HG02970 (cell line): ENCODE data around the gene GAGE13.
"Not testable (repeated sequence)": the region's sequence is repeated elsewhere in the genome, so short reads cannot be mapped to it uniquely, and the experiment has no call there.

Experiments used
- ATAC-seq: cut with Tn5 transposase; IDR thresholded peaks from one replicate; pipeline ENCODE4 v1.9.1; 2021; ENCODE audit warnings: mild to moderate bottlenecking, moderate library complexity, moderate number of reproducible peaks; ENCODE audit not compliant: unreplicated experiment, low FRiP score

GAGE13 gene, protein sequence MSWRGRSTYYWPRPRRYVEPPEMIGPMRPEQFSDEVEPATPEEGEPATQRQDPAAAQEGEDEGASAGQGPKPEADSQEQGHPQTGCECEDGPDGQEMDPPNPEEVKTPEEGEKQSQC

DNA sequence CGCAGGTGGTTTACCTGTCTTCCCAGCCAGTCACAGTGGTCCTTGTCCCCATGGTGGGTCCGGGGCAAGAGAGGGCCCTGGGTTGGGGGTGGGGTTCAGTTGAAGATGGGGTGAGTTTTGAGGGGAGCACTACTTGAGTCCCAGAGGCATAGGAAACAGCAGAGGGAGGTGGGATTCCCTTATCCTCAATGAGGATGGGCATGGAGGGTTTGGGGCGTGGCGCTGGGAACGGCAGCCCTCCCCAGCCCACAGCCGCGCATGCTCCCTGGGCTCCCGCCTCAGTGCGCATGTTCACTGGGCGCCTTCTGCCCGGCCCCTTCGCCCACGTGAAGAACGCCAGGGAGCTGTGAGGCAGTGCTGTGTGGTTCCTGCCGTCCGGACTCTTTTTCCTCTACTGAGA, at the start of gene GAGE13:
Gene GAGE13, plus strand, starts transcription at position 301 of the 400 bp plus-strand sequence. CDS start 1,156 bp downstream, outside the sequence.
- not testable (repeated sequence) for ATAC-seq

DNA sequence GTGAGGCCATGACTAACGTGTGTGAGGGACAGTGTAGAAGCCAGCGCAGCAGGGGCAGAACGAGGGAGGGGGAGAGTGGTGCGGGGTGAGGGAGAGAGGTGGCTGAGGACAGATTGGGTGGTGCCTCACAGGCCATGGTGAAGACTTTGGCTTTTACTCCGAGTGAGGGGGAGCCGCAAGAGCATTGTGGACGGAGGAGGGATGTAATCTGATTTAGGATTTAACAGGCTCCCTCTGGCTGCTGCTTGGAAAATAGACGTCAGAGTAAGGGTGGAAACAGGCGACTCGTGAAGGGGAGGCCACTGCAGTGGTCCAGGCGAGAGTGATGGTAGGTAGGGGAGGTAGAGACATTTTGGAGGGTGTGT, 48.8 kb upstream of the GAGE13 start:
- no peak for ATAC-seq

DNA sequence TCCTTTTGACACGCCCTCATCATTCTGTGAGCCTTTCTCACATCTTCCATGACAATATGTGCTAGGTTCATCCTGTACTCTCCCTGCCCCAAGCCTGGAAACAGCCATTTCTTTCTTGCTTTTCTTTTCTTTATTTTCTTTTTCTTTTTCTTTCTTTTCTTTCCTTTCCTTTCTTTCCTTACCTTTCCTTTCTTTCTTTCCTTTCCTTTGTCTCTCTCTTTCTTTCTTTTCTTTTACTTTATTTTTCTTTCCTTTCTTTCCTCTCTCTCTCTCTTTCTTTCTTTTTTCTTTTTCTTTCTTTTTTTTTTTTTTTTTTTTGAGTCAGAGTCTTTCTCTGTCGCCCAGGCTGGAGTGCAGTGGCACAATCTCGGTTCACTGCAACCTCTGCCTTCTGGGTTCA, 47.2 kb upstream of the GAGE13 start:
- ATAC-seq = no peak

DNA sequence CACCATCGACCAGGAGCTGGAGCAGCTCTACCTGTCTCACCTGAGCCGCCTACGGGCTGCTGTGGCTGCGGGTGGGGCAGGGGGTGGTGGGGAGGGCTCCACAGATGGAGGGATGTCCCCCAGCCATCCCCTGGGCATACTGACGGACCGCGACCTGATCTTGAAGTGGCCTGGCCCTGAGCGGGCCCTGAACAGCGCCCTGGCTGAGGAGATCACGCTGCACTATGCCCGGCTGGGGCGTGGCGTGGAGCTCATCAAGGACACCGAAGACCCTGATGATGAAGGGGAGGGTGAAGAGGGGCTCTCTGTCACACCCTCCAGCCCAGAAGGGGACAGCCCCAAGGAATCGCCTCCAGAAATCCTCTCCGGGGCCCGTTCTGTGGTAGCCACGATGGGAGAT, 45.2 kb upstream of the GAGE13 start:
- ATAC-seq = no peak

DNA sequence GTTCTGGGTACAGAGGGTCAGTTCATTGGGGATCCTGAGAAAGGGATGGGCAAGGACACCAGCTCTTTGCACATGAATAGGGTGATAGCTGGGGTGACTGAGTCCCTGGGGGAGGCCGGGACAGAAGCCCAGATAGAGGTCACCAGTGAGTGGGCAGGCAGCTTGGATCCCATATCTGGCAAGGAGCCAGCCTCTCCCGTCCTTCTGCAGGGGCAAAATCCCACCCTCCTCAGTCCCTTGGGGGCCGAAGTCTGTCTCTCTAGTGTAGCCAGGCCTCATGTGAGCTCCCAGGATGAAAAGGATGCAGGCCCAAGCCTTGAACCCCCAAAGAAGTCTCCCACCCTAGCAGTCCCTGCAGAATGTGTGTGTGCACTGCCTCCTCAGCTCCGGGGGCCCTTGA, 44.8 kb upstream of the GAGE13 start:
- ATAC-seq = no peak

DNA sequence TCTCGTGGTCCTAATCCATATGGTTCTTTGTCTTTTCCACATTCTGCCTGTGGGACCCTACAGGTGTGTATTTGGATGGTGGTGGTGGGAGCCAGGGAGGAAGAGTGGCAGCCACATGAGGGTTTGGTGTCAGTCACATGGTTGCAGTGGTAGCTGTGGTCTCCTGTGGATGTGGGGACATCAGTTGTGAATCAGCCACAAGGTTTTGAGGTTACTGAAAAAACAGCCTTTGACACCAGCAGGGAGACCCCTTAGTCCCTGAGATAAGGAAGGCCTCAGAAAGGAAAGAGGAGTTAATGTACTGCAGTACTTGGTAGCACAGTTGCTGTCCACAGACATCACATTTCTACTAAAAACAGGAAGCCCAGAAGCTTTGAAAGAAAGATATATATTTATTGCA, 43.7 kb upstream of the GAGE13 start:
- no peak for ATAC-seq

DNA sequence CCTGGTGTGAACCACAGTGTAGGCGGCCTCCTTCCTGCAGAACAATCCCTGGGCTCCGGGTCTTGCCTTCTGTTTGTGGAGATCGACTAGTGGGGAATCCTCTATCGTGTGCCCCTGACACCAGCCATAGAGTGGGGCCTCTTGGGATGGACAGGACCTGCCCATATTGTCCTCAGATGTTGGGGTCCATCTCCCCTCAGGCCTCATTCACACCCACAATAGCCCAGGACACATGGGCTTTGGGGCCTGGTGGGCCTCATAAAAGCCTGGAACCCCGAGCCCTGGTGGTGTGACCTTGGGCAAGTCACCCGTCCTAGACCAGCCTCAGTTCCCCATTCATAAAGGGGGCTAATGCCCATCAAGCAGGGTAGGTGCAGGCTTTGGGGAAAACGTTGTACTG, 41.2 kb upstream of the GAGE13 start:
- ATAC-seq = no peak

DNA sequence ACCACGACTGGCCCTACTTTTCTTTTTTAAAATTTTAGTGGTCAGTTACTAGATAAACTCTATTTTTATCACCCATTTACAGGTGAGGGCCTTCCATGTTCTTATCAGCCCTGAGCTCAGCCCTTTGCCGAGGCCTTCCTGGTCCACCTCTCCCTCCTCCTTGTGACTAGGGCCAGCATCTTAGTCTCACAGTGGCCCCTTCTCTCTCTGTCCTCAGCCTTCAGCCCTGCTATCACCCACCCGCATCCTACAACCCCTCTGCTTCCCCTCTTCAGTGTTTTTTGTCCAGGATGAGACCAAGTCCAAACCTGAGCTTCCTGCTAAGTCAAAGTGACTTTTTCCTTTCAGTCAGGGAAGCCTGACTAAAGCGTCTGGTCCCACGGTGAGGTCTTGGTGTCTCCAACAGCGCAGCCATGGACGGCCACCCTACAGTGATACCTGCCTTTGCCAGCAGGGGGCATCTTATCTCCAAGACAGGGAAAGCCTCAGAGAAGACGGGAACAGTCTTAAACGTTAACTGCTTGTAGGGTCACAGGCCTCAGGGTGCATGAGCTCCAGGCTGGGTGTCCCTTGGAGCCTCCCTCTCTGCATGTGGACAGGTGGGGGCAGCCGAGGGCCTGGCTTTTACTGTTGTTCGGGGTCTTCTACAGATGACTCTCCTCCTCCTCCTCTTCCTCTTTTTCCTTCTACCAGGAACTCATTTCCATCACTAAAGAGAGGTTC, 39.6 kb upstream of the GAGE13 start:
- ATAC-seq = no peak

DNA sequence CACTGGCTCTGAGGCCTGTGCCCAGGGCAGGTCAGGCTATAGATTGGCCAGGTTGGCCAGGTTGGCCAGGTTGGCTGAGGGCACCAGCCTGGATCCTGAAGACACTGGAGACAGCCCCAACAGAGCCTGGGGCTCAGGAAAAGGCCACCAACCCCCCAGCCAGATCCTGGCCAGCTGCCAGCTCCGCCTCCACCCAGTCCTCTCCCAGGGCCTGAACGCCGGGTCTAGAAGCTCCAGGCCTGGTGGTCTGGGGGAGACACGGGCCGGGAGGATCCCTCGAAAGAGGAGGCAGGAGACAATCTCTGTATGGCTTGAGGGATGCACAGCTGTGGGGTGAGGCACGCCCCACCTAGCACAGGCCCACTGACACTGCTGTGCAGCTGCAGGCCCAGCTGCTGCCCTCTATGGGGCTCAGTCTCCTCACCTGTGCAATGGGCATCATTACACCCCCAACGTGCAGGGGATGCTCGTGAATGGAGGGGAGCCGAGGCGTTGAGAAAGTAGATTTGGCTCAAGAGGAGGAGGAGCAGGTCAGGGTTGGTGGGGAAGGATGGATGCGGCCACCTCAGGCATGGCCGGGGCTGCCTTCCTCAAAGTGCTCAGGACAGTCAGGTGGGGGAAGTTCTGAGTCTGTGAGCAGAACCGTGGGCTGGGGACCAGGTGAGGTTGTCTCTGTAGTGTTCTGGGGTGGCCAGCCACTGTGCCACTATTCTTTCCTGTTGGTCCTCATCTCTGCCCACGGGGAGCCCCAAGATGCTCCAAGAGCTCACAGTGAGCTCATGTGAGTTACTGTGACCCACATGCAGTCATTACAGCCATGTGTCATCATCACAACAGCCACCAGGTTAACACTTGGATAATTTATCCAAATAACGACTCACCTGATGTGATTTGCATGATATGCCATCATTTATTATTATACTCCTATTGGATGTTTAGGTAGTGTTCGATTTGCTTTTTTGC, 38.7 kb upstream of the GAGE13 start:
- ATAC-seq = no peak

DNA sequence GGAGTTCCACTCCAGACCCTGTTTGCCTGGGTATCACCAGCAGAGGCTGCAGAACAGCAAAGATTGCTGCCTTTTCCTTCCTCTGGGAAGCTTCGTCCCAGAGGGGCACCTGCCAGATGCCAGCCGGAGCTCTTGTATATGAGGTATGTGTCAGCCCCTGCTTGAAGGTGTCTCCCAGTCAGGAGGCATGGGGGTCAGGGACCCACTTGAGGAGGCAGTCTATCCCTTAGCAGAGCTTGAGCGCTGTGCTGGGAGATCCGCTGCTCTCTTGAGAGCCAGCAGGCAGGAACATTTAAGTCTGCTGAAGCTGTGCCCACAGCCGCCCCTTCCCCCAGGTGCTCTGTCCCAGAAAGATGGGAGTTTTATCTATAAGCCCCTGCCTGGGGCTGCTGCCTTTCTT, 32.1 kb upstream of the GAGE13 start:
- ATAC-seq = not testable (repeated sequence)

DNA sequence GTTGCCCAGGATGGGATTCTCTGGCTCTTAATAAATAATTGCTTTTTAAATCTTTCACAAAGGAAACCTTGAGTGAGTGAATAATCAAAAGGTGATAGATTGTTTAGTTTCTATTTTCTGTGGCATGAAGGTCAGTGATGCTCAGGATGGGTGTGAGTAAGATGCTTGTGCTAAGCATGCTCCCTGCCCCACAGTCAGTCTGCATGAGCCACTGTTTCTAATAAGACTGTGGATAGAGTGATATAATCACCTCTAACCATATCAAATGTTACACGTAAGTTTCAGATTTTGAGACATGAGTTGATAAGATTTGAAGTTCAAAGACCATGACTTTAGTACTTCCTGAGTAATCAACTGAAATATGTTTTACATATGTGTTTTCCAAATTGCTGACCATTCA, 30.7 kb upstream of the GAGE13 start:
- no peak for ATAC-seq

DNA sequence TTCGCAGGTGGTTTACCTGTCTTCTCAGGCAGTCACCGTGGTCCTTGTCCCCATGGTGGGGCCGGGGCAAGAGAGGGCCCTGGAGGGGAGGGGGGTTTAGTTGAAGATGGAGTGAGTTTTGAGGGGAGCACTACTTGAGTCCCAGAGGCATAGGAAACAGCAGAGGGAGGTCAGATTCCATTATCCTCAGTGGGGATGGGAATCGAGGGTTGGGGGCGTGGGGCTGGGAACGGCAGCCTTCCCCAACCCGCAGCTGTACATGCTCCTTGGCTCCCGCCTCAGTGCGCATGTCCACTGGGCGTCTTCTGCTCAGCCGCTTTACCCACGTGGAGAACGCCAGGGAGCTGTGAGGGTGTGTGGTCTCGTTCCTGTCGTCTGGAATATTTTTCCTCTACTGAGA, 28.0 kb upstream of the GAGE13 start, which contains the start of gene GAGE10:
Gene GAGE10, plus strand, starts transcription at position 301 of the 400 bp plus-strand sequence. CDS start 1,214 bp downstream, outside the sequence.
- ATAC-seq = no peak

DNA sequence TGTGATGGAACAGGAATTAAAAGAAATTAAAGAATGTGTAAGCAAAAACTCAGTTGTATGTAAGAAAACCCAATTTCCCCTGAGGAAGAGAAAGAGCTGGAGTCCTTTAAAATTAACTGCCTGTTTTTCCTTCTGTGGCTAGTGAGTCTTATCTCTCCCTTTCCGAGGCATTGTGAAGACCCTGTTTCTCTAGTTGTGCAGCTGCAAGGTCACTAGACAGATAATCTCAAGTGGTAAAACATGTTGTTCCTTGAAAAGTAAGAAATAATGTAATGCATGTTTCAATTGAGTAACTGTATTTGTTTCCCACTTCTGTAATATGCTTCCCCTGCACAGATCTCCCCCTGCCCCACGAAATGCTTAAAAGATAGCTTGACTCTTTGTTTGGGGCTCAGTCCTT, 23.6 kb upstream of the GAGE13 start:
- not testable (repeated sequence) for ATAC-seq

DNA sequence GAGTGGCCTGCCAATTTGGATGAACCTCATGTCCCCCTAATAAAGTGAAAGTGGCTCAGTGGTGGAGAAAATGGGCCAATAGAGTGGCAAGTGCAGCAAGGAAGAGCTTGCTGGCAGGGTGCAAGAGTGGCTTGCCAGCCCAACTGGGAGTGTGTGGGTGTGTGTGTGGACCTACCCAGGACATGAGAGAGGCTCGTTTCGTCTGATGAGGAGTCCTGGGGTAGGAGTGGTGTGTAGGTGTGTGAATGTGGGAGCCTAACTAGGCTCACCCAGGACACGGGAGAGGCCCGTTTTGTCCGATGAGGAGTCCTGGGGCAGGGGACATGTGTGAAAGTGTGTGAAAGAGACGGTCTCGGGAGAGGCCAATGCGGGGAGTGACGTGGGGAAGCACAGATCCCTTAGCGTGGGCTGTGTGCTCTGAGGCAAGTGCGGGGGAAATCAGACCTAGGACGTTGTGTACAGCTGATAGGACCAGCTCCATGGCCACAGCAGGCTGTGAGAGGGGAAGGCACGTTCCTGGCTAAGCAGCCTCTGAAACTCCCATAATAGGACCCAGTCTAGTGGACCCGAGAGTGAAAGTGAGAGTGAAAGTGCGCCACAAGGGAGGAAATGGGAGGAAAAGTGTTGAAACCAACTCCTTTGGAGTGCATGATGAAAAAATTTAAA, 22.6 kb upstream of the GAGE13 start:
- ATAC-seq = no peak

DNA sequence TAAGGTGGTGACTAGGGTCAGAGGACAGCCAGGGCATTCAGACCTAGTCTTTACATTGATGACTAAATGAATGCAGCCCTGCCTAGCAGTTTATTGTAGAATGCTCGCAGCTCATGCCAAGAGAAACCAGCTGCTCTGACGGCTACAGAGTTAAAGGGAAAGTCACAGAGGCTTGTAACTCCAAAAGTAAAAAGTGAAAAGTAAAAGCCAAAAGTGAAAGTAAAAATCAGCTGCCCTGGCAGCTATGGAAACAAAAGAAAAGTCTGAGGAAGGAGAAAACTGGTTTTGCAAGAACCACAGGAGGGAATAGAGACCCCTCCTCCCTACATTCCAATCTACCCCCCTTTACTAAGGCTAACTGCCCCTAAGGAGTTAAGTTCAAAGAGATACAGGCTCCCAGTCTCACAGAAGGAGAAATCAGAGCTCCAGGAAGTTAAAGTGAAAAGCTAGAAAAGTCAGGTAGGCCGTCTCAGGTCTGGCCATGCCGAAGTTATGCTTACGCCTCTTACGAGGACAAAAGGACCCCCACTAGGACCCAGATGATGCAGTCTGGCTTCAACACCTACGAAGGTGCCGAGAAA, 21.9 kb upstream of the GAGE13 start:
- no peak for ATAC-seq

DNA sequence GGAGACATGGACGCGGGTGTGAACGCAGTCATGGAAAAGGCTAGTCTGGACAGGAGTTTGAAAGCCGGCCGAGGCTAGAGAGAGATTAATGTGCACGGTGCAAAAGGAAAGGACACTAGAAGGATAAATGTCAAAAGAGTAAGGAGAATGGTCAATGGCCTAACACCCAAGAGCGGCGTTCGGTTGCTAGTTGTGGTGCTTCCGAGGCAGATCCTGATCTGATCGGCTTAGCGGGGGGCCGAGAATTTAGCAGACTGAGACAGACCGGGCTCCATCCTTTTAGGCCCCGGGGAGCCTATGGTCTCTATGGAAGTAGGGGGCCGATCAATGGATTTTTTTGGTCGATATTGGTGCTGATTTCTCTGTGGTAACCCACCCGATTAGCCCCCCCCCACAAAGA, 21.0 kb upstream of the GAGE13 start:
- no peak for ATAC-seq

DNA sequence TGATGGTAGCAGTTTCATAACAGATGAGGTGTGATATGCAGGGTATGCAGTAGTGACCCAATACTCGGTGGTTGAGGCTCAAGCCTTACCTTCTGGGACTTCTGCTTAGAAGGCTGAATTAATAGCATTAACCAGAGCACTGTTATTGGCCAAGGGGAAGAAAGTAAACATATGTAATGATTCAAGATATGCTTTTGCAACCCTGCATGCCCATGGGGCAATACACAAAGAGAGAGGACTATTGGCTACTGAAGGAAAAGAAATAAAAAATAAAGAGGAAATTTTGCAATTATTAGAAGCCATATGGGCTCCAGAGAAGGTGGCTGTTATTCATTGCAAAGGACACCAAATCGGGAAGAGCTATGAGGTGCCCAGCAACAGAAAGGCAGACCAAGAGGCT, 19.2 kb upstream of the GAGE13 start:
- ATAC-seq = no peak

DNA sequence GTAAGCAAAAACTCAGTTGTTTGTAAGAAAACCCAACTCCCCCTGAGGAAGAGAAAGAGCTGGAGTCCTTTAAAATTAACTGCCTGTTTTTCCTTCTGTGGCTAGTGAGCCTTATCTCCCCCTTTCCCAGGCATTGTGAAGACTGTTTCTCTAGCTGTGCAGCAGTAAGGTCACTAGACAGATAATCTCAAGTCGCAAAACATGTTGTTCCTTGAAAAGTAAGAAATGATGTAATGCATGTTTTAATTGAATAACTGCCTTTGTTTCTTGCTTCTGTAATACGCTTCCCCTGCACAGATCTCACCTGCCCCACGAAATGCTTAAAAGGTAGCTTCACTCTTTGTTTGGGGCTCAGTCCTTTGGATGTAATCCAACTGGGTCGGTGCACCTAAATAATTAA, 15.3 kb upstream of the GAGE13 start:
- no peak for ATAC-seq

DNA sequence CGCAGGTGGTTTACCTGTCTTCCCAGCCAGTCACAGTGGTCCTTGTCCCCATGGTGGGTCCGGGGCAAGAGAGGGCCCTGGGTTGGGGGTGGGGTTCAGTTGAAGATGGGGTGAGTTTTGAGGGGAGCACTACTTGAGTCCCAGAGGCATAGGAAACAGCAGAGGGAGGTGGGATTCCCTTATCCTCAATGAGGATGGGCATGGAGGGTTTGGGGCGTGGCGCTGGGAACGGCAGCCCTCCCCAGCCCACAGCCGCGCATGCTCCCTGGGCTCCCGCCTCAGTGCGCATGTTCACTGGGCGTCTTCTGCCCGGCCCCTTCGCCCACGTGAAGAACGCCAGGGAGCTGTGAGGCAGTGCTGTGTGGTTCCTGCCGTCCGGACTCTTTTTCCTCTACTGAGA, 9.6 kb upstream of the GAGE13 start, which contains the start of gene GAGE12J:
Gene GAGE12J, plus strand, starts transcription at position 301 of the 400 bp plus-strand sequence. CDS start 1,157 bp downstream, outside the sequence.
- ATAC-seq = not testable (repeated sequence)

DNA sequence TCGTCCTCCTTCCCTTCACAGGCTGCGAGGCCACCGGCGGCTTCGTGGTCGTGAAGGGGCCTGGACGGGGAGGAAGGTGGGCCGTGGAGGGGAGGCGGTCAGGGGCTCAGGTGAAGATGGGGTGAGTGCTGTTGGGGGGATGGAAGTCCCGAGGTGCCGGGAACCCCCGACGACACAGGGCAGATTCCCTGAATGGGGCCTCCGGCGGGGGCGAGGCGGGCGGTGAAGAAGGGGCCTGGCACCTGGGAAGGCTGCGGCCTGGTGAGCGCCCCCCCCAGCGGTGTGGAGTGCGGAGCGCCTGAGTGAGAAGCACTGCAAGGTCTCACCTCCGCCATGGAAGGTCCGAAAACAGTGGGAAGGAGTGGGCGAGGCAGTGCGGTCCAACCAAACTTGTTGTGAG, 9.1 kb upstream of the GAGE13 start:
- ATAC-seq = not testable (repeated sequence)
